WTC11 (cell line): Measurements from ENCODE around the gene SPATC1L. TPM values are rescaled to one million over a fixed set of nuclear protein-coding genes. Genes with fewer than 3 reads are reported as not detected.

ENCODE experiments used
- ATAC-seq: fragments of 200-7000 bp; cut with Tn5 transposase; 2 replicates; pipeline ENCODE4 v1.10.0; 2021; ENCODE audit warnings: mild to moderate bottlenecking, moderate library complexity
- CTCF ChIA-PET: fragments of 300-600 bp; sonication (Branson Sonifier 250); formaldehyde crosslinking; loops from one replicate; lab custom pipeline; 2021; ENCODE audit warnings: antibody characterized with exemption; lab: Charles Lee
- POLR2A ChIA-PET: fragments of 350-600 bp; sonication (Branson Sonifier 250); formaldehyde crosslinking; loops from one replicate; lab custom pipeline; 2021; ENCODE audit warnings: antibody characterized with exemption; lab: Charles Lee
- DNase-seq: peaks from one replicate; pipeline ENCODE4 v3.0.0; 2021; ENCODE audit warnings: low spot score
- H3K27ac Mint-ChIP-seq: 2 replicates; pipeline ENCODE4 v1.8.0; 2021; ENCODE audit warnings: mixed read lengths
- H3K27me3 Mint-ChIP-seq: 2 replicates; pipeline ENCODE4 v1.8.0; 2021; ENCODE audit warnings: low read depth, mild to moderate bottlenecking, moderate library complexity, mixed read lengths
- H3K36me3 Mint-ChIP-seq: 2 replicates; pipeline ENCODE4 v1.8.0; 2021; ENCODE audit warnings: mixed read lengths
- H3K4me1 Mint-ChIP-seq: 2 replicates; pipeline ENCODE4 v1.8.0; 2022; ENCODE audit warnings: mixed read lengths
- H3K4me3 Mint-ChIP-seq: 2 replicates; pipeline ENCODE4 v1.8.0; 2021; ENCODE audit warnings: mild to moderate bottlenecking, moderate library complexity, mixed read lengths
- H3K9me3 Mint-ChIP-seq: 2 replicates; pipeline ENCODE4 v1.8.0; 2021; ENCODE audit warnings: mixed read lengths
- CREB1 ChIP-seq: sonication (generic); formaldehyde crosslinking; IDR thresholded peaks from 2 replicates; pipeline ENCODE4 v1.8.0; 2023; ENCODE audit warnings: mild to moderate bottlenecking, missing genetic modification reagents
- ELF4 ChIP-seq: sonication (generic); formaldehyde crosslinking; IDR thresholded peaks from 2 replicates; pipeline ENCODE4 v1.8.1; 2022; ENCODE audit warnings: low read depth, mild to moderate bottlenecking, moderate library complexity, missing genetic modification reagents
- EMX1 ChIP-seq: fragments of 250-450 bp; sonication (Bioruptor Pico); IDR thresholded peaks from 2 replicates; pipeline ENCODE4 v1.8.0; 2021; ENCODE audit warnings: mild to moderate bottlenecking
- ESRRA ChIP-seq: sonication (generic); formaldehyde crosslinking; IDR thresholded peaks from 2 replicates; pipeline ENCODE4 v1.8.1; 2022; ENCODE audit warnings: mild to moderate bottlenecking, missing genetic modification reagents, borderline replicate concordance
- FOXJ3 ChIP-seq: sonication (generic); formaldehyde crosslinking; IDR thresholded peaks from 2 replicates; pipeline ENCODE4 v1.9.0; 2021; ENCODE audit warnings: missing genetic modification reagents, mild to moderate bottlenecking, borderline replicate concordance
- FOXK1 ChIP-seq: sonication (generic); formaldehyde crosslinking; IDR thresholded peaks from 2 replicates; pipeline ENCODE4 v1.8.0; 2022; ENCODE audit warnings: mild to moderate bottlenecking, moderate library complexity, missing genetic modification reagents
- GTF2I ChIP-seq: fragments of 250-450 bp; sonication (Bioruptor Pico); conservative IDR thresholded peaks from 2 replicates; pipeline ENCODE4 v1.4.0; 2021; ENCODE audit warnings: mild to moderate bottlenecking
- MAX ChIP-seq: sonication (generic); formaldehyde crosslinking; IDR thresholded peaks from 2 replicates; pipeline ENCODE4 v1.8.0; 2022; ENCODE audit warnings: mild to moderate bottlenecking, missing genetic modification reagents
- NFATC4 ChIP-seq: fragments of 250-450 bp; sonication (Bioruptor Pico); IDR thresholded peaks from 2 replicates; pipeline ENCODE4 v1.9.0; 2021; ENCODE audit warnings: mild to moderate bottlenecking
- NR3C1 ChIP-seq: sonication (generic); formaldehyde crosslinking; conservative IDR thresholded peaks from 2 replicates; pipeline ENCODE4 v1.8.1; 2023; ENCODE audit warnings: low read depth, mild to moderate bottlenecking, missing genetic modification reagents
- OVOL2 ChIP-seq: fragments of 250-450 bp; sonication (Bioruptor Pico); IDR thresholded peaks from 2 replicates; pipeline ENCODE4 v1.9.0; 2021; ENCODE audit warnings: mild to moderate bottlenecking, borderline replicate concordance
- PRRX2 ChIP-seq: fragments of 250-450 bp; sonication (Bioruptor Pico); IDR thresholded peaks from 2 replicates; pipeline ENCODE4 v1.8.0; 2021; ENCODE audit warnings: mild to moderate bottlenecking
- RORB ChIP-seq: fragments of 250-450 bp; sonication (Bioruptor Pico); IDR thresholded peaks from 2 replicates; pipeline ENCODE4 v1.9.0; 2021; ENCODE audit warnings: mild to moderate bottlenecking
- SP1 ChIP-seq: sonication (generic); formaldehyde crosslinking; conservative IDR thresholded peaks from 2 replicates; pipeline ENCODE4 v1.8.1; 2022; ENCODE audit warnings: missing genetic modification reagents
- TCF7 ChIP-seq: sonication (generic); formaldehyde crosslinking; IDR thresholded peaks from 2 replicates; pipeline ENCODE4 v1.8.0; 2022; ENCODE audit warnings: mild to moderate bottlenecking, low read depth, missing genetic modification reagents, moderate library complexity
- TEAD1 ChIP-seq: sonication (generic); formaldehyde crosslinking; IDR thresholded peaks from 2 replicates; pipeline ENCODE4 v1.8.0; 2022; ENCODE audit warnings: mild to moderate bottlenecking, missing genetic modification reagents
- TP53 ChIP-seq: sonication (generic); formaldehyde crosslinking; IDR thresholded peaks from 2 replicates; pipeline ENCODE4 v1.8.1; 2023; ENCODE audit warnings: mild to moderate bottlenecking, missing genetic modification reagents
- ZNF121 ChIP-seq: sonication (generic); formaldehyde crosslinking; IDR thresholded peaks from 2 replicates; pipeline ENCODE4 v1.8.0; 2023; ENCODE audit warnings: missing genetic modification reagents
- ZNF219 ChIP-seq: sonication (generic); formaldehyde crosslinking; IDR thresholded peaks from 2 replicates; pipeline ENCODE4 v1.8.0; 2023; ENCODE audit warnings: missing genetic modification reagents, mild to moderate bottlenecking, borderline replicate concordance
- ZNF263 ChIP-seq: sonication (generic); formaldehyde crosslinking; IDR thresholded peaks from 2 replicates; pipeline ENCODE4 v1.8.1; 2022; ENCODE audit warnings: low read depth, mild to moderate bottlenecking, moderate library complexity, missing genetic modification reagents
- ZSCAN18 ChIP-seq: fragments of 250-450 bp; sonication (Bioruptor Pico); IDR thresholded peaks from 2 replicates; pipeline ENCODE4 v2.1.2; 2022; ENCODE audit warnings: mild to moderate bottlenecking, moderate library complexity
- total RNA-seq: library from RNA; stranded (reverse); gene quantifications from 3 replicates; pipeline ENCODE4 v1.2.3, GENCODE V29; 2021
- TF ChIP-seq, protein P1 (sequence below): sonication (generic); formaldehyde crosslinking; IDR thresholded peaks from 2 replicates; pipeline ENCODE4 v1.8.0; 2023; ENCODE audit warnings: mild to moderate bottlenecking, missing genetic modification reagents
- TF ChIP-seq, protein P2 (sequence below): fragments of 250-450 bp; sonication (Bioruptor Pico); IDR thresholded peaks from 2 replicates; pipeline ENCODE4 v1.9.0; 2021; ENCODE audit warnings: mild to moderate bottlenecking
- TF ChIP-seq, protein P3 (sequence below): fragments of 250-450 bp; sonication (Bioruptor Pico); conservative IDR thresholded peaks from 2 replicates; pipeline ENCODE4 v1.9.0; 2021; ENCODE audit warnings: mild to moderate bottlenecking
- TF ChIP-seq, protein P4 (sequence below): sonication (generic); formaldehyde crosslinking; IDR thresholded peaks from 2 replicates; pipeline ENCODE4 v1.8.1; 2022; ENCODE audit warnings: mild to moderate bottlenecking, moderate library complexity, missing genetic modification reagents

The SPATC1L gene
- total RNA-seq, 1 experiment from 2014 or later, result 61.7 TPM

- TF ChIP-seq ESRRA (CRISPR knock-in tag), result no peak
- TF ChIP-seq, all 79 proteins: peak for 0
Observed at GRCh38 chr21:46160907-46161632, 23.2 kb downstream of the SPATC1L start (continued).

GRCh38 chr21:46160657-46160906 lies 23.7 kb downstream of the SPATC1L start:
- Mint-ChIP-seq H3K36me3 (peaks cover 27% of the 10 kb centered on the region), H3K9me3 (peaks cover 7% of the 10 kb centered on the region; the same call in 1 of the 2 replicates), H3K27me3 (no peaks in the 10 kb centered on the region), H3K4me3 (no peak overlapping the region), H3K4me1 (no peaks in the 10 kb centered on the region), H3K27ac (no peak overlapping the region)
- DNase-seq, result no peak
- no peak for ATAC-seq
- POLR2A ChIA-PET, result no interaction called here
- CTCF ChIA-PET, result no interaction called here
- TF ChIP-seq NR3C1 (CRISPR knock-in tag), result no peak
- no peak for TF ChIP-seq RORB
- TF ChIP-seq MAX (CRISPR knock-in tag), result no peak
- no peak for TF ChIP-seq OVOL2 (CRISPR knock-in tag)
- TF ChIP-seq TCF7, result no peak
- no peak for TF ChIP-seq ZNF121 (CRISPR knock-in tag)
- TF ChIP-seq, protein P1, sequence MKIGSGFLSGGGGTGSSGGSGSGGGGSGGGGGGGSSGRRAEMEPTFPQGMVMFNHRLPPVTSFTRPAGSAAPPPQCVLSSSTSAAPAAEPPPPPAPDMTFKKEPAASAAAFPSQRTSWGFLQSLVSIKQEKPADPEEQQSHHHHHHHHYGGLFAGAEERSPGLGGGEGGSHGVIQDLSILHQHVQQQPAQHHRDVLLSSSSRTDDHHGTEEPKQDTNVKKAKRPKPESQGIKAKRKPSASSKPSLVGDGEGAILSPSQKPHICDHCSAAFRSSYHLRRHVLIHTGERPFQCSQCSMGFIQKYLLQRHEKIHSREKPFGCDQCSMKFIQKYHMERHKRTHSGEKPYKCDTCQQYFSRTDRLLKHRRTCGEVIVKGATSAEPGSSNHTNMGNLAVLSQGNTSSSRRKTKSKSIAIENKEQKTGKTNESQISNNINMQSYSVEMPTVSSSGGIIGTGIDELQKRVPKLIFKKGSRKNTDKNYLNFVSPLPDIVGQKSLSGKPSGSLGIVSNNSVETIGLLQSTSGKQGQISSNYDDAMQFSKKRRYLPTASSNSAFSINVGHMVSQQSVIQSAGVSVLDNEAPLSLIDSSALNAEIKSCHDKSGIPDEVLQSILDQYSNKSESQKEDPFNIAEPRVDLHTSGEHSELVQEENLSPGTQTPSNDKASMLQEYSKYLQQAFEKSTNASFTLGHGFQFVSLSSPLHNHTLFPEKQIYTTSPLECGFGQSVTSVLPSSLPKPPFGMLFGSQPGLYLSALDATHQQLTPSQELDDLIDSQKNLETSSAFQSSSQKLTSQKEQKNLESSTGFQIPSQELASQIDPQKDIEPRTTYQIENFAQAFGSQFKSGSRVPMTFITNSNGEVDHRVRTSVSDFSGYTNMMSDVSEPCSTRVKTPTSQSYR, result no peak
- TF ChIP-seq, protein P2, sequence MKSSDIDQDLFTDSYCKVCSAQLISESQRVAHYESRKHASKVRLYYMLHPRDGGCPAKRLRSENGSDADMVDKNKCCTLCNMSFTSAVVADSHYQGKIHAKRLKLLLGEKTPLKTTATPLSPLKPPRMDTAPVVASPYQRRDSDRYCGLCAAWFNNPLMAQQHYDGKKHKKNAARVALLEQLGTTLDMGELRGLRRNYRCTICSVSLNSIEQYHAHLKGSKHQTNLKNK (CRISPR knock-in tag), result no peak
- no peak for TF ChIP-seq FOXJ3 (CRISPR knock-in tag)
- TF ChIP-seq FOXK1, result no peak
- TF ChIP-seq GTF2I (CRISPR knock-in tag), result no peak

DNA sequence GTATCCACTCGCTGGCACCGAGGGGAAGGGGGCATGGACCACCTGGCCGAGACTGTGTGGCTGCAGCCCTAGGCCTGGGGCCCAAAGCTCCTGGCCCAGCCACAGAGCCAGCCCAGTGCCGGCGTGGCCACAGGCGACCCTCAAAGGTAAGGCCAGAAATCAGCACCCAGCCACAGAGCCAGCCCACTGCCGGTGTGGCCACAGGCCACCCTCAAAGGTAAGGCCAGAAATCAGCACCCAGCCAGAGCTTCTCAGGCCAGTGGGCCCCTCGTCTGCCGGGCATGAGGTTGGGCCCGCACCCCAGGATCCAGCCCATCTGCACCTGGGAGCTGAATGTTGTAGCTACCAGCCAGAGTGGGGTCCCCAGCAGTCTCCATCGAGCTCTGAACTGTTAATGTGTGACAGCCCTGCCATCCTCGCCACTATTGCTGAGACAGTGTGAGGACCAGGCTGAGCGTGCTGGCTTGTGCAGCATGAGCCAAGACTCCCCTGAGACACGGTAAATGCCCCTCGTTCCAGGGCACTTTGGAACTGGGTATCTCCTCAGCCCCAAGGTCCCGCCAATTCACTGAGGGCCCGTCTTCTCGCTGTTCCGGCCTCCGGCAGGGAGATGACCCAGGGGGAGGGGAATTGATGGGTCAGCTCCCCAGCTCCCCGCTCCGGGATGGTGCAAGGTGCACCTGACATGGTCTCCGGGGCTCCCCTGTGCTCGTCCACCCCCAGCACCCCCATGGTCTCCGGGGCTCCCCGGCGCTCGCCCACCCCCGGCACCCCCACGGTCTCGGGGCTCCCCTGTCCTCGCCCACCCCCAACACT lies 24.2 kb downstream of the SPATC1L start:
- peaks cover 27% of the 10 kb centered on the region for H3K36me3 Mint-ChIP-seq
- no peak overlapping the region for H3K27ac Mint-ChIP-seq
- H3K9me3 Mint-ChIP-seq, result peaks cover 7% of the 10 kb centered on the region; the same call in 1 of the 2 replicates
- H3K4me1 Mint-ChIP-seq, result no peaks in the 10 kb centered on the region
- POLR2A ChIA-PET, result no interaction called here
- H3K27me3 Mint-ChIP-seq, result no peaks in the 10 kb centered on the region
- H3K4me3 Mint-ChIP-seq, result no peak overlapping the region
- DNase-seq (no peak), ATAC-seq (no peak)
- CTCF ChIA-PET, result no interaction called here
- TF ChIP-seq RORB (no peak), ZNF219 (CRISPR knock-in tag) (no peak), TEAD1 (no peak), NFATC4 (CRISPR knock-in tag) (no peak), SP1 (CRISPR knock-in tag) (no peak), ZSCAN18 (CRISPR knock-in tag) (no peak), ZNF263 (CRISPR knock-in tag) (no peak), CREB1 (CRISPR knock-in tag) (no peak), TP53 (CRISPR knock-in tag) (no peak), EMX1 (CRISPR knock-in tag) (no peak), PRRX2 (CRISPR knock-in tag) (no peak), ELF4 (no peak)
- TF ChIP-seq, protein P3, sequence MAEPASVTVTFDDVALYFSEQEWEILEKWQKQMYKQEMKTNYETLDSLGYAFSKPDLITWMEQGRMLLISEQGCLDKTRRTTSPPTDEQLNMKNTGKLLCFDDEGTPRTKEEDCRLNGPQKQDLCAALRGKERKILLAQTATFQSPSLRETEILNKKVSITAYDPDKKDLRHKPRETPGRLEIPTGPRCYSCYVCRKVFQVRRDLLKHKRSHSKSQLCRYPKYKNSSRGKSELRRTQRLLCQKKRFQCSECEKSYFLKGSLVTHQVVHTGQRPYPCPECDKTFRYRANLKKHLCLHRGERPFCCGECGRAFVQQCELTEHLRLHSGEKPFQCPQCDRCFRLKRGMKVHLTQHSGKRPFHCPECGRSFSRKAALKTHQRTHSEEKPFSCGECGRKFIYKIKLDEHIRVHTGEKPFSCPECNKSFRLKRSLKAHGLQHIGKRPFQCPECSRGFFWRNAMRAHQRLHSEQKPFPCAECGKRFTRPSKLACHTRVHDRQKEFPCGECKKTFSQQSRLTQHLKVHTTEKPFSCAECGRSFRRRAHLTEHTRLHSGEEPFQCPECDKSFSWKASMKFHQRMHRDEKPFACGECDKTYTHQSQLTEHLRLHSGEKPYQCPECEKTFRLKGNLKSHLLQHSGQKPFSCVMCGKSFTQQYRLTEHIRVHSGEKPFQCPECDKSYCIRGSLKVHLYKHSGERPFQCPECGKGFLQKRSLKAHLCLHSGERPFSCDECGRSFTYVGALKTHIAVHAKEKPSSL (CRISPR knock-in tag), result no peak
- TF ChIP-seq, protein P4, sequence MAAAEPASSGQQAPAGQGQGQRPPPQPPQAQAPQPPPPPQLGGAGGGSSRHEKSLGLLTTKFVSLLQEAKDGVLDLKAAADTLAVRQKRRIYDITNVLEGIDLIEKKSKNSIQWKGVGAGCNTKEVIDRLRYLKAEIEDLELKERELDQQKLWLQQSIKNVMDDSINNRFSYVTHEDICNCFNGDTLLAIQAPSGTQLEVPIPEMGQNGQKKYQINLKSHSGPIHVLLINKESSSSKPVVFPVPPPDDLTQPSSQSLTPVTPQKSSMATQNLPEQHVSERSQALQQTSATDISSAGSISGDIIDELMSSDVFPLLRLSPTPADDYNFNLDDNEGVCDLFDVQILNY (CRISPR knock-in tag), result no peak
